GM20000 (cell line): ENCODE results near the gene CORIN.

Experiments used
- DNase-seq: peaks from one replicate; pipeline ENCODE4 v3.0.0; 2012; ENCODE audit warnings: low spot score
- TF ChIP-seq, protein P1 (sequence below): IDR thresholded peaks from 2 replicates; pipeline ENCODE4 v1.5.1; 2012; ENCODE audit warnings: mild to moderate bottlenecking, control low read depth; ENCODE audit errors: extremely low read depth, missing control alignments

CORIN gene

DNA sequence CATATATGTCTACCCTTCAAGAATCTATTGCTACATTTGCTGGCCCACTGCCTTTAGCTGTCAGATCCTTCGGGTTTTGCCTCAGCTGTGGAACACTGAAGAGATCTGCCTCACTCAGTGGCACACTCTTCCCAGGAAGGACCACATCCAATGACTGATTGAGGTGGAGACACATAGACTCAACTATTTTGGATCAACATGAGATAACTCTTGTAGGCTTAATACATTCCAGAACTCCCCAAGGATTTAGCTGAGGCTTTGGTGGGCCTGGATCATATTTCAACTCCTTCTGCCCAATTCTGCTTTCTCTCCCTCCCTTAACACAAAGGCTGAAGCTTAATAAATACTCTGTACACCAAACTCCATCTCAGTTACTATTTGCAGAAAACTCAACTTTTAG is 100.5 kb downstream of the CORIN start:
- TF ChIP-seq, protein P1, sequence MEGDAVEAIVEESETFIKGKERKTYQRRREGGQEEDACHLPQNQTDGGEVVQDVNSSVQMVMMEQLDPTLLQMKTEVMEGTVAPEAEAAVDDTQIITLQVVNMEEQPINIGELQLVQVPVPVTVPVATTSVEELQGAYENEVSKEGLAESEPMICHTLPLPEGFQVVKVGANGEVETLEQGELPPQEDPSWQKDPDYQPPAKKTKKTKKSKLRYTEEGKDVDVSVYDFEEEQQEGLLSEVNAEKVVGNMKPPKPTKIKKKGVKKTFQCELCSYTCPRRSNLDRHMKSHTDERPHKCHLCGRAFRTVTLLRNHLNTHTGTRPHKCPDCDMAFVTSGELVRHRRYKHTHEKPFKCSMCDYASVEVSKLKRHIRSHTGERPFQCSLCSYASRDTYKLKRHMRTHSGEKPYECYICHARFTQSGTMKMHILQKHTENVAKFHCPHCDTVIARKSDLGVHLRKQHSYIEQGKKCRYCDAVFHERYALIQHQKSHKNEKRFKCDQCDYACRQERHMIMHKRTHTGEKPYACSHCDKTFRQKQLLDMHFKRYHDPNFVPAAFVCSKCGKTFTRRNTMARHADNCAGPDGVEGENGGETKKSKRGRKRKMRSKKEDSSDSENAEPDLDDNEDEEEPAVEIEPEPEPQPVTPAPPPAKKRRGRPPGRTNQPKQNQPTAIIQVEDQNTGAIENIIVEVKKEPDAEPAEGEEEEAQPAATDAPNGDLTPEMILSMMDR: no peak
- no peak for DNase-seq

DNA sequence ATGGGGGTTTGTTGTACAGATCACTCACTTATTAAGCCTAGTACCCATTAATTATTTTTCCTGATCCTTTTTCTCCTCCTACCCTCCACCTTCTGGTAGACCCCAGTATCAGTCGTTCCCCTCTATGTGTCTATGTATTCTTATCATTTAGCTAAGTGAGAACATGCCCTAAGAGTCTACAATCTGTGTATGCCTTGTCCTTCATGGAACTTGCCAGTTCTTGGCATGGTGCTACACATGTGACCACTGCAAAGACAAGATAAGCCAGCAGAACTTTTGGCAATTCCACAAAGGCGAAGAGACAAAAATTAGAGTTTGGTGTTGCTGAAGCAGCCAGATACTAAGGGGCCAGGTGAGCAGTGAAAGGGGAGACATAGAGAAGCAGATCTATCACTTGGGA is 101.3 kb downstream of the CORIN start:
- TF ChIP-seq, protein P1: no peak
- no peak for DNase-seq

DNA sequence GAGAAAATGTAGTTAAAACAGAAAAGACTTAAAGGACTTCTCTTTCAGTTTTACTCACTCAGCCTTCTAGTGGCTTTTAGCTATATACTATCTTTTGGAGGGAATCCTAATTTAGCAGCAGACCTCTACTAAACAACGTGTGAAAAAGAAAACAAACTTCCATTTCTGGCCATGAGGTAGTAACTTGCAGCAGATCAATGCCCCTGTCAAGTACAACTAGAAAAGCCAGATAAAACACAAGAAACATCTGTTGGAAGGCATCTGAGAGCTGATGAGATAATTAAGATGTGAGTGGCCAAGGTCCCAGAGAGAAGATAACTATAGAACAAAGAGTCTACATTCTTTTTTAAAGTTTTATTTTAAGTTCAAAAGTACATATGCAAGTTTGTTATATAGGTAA is 101.7 kb downstream of the CORIN start:
- DNase-seq: no peak
- TF ChIP-seq, protein P1: no peak

DNA sequence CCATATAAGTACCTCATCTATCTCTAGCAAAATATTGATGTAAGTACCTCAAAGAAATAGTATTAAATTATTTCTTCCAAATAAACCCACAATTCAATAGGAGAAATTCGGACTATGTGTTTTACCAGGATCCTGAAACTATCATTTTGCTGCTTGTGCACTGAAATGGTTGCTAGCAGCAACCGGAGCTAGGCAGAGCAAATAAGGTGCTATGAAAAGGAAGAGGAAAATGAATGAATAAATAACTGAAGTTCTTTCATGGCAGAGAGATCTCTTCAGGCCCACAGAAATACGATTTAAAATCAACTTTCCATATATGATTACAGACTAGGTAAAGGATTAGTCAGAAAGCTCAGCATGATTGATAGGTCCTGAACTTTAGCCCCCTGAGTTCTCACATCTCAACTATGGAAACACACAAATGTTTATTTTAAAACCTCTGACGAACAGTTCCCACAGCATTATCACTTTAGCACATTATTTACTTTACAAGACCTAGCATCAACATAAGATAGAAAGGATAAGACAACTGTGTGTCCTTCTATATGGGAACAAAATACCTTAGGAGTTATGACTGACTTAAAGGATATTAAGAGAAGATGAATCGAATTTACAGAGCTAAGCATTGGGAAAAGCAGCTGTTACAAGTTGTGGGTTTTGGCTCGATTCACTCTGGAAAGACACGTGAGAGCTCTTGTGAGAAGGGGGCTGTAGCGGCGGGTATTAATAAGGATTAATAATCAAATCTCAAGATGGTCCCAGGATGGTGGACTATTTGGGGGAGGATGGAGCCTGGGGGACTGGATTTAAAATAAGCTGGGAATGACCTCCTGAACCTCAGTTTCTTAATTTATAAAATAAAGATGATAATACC is 104.3 kb downstream of the CORIN start:
- no peak for DNase-seq
- TF ChIP-seq, protein P1: no peak

DNA sequence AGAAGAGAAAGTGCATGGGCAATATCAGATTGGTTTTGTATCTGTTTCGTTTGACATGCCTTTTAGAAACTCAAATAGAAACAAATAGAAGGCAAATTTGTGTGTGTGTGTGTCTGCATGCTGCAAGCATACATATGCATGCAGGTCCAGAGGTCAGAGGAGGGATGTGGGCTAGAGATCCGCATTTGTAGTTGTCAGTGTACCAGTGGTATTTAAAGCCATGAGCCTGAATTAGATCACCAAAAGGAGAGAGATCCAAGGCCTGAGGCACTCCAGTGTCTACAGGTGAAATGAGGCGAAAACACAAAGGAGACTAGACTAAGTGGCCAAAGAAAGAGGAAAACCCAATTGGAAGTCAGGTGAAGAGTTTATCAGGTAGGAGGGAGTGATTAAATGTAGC is 106.7 kb downstream of the CORIN start:
- DNase-seq: no peak

DNA sequence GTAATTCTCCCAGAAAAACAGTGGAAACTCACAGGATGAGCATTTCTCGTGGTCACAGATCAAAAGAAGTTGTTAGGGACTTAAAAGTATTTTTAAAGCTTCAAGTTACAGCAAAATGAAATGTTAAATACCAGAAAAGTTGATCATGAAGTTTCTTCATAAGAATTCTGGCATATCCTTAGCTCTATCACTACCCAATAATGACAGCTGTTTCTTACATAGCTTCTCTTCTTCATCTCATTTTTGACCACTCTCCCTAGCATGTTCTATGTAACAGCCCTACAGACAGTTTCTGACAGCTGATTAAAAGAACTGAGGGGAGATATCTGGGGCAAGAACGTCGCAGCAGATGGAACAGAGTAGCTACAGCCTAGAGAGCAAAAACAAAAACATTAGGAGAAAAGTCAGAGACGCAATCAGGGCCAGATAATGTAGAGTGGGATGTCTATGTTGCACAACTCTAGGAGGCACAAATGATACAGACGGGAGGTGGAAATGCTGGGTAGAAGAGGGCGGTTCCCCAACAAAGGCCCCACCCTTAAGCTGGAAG is 108.7 kb downstream of the CORIN start:
- no peak for DNase-seq
- TF ChIP-seq, protein P1: no peak

More for the DNA sequence above, 106.7 kb downstream of the CORIN start:
- TF ChIP-seq, protein P1: no peak

DNA sequence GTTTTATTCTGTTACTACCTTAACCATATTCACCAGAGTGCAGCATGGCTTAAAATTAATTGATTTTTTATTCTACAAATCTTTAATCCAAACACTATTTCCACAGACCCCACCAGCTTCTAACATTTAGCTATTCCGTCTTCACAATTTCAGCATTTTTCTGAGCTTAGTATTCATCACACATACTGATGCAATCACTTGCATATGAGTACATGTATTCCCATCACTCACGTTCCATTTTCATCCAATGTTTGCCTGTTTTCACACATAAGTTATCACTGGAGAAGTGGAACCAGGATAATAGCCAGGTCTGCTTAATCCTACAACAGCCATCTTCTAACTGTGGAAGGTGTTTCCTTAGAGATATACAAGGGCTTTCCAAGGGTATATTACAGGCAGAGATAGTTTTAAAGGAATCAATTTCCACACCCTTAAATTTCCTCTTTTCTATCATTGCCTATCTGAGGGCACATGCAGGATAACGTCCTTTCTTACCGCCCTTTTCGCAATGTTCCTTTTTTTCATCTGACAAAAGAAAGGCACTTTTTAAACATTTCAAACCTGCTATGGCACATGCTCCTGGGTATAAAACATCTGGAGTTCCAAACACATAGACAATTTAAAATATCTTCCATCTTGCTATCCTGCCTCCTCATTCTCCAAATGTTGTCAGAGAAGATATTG is 115.8 kb downstream of the CORIN start:
- TF ChIP-seq, protein P1: no peak
- no peak for DNase-seq
